PFSK-1 (cell line): ENCODE measurements around the gene SRD5A2. TPM values are rescaled to one million over a fixed set of nuclear protein-coding genes. Genes with fewer than 3 reads are reported as not detected.

Experiments
- FOXP2 ChIP-seq: optimal IDR thresholded peaks from 2 replicates; pipeline ENCODE3; 2011; ENCODE audit warnings: borderline replicate concordance, control low read depth, inconsistent platforms; ENCODE audit not compliant: insufficient read depth; ENCODE audit errors: extremely low read length, extremely low read depth
- POLR2AphosphoS5 ChIP-seq: IDR thresholded peaks from 2 replicates; pipeline ENCODE4 v1.6.1; 2012; ENCODE audit warnings: low read depth, mild to moderate bottlenecking, control low read depth, low read length, moderate library complexity
- SIN3A ChIP-seq: IDR thresholded peaks from 2 replicates; pipeline ENCODE4 v1.6.1; 2012; ENCODE audit warnings: mild to moderate bottlenecking, low read length, moderate library complexity, borderline replicate concordance; ENCODE audit not compliant: insufficient read depth
- TAF1 ChIP-seq: IDR thresholded peaks from 2 replicates; pipeline ENCODE4 v1.6.1; 2012; ENCODE audit warnings: low read length, control low read depth, borderline replicate concordance; ENCODE audit not compliant: insufficient read depth
- polyA plus RNA-seq: library from polyadenylated mRNA; unstranded; fragments of >200 nt; gene quantifications from one replicate; pipeline ENCODE4 v1.2.1, GENCODE V29; 2012; ENCODE audit warnings: low read depth, missing spikeins; ENCODE audit not compliant: insufficient read length
- TF ChIP-seq, protein P1 (sequence below), 2 experiments: IDR thresholded peaks; 2 replicates each; pipeline versions ENCODE4 v1.6.1 to v1.8.0; 2011 to 2012; ENCODE audit warnings: low read depth in 2 of 2, low read length in 2 of 2, control low read depth in 1 of 2, inconsistent platforms in 1 of 2, mild to moderate bottlenecking in 1 of 2, moderate library complexity in 1 of 2; ENCODE audit not compliant: insufficient read depth in 1 of 2

SRD5A2 gene, protein sequence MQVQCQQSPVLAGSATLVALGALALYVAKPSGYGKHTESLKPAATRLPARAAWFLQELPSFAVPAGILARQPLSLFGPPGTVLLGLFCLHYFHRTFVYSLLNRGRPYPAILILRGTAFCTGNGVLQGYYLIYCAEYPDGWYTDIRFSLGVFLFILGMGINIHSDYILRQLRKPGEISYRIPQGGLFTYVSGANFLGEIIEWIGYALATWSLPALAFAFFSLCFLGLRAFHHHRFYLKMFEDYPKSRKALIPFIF
- not detected for polyA plus RNA-seq

DNA sequence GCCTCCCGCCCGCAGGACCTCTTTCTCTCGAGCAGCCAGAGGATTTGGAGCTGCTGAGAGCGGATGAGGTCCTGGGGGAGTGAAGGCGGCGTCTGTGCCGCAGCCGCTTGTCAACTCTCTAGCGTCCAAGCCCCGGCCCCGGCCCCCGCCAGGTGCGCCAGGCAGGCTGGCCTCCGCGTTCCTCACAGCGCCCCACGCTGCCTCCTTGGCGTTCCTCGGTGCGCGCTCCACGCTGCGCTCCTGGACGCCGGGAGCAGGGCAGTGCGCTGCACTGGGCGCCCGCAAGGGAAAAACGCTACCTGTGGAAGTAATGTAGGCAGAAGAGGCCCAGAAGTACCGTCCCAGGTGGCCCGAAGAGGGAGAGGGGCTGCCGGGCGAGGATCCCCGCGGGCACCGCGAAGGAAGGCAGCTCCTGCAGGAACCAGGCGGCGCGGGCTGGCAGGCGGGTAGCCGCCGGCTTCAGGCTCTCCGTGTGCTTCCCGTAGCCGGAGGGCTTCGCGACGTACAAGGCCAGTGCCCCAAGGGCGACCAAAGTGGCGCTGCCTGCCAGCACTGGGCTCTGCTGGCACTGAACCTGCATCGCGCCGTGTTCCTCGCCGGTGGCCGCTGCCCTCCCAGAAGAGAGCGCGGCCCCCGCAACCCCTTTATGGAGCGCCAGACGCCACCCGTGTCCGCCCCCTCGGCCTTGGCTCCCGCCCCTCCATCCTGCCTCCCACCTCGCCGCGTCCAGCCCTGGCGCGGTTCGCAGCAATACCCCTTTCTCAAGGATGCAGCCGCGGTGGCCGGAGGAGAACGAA is at the start of gene SRD5A2:
Gene SRD5A2, minus strand, starts transcription at position 618 of the 797 bp plus-strand sequence. Its CDS starts 38 bp downstream, at position 580.
- no peak for TF ChIP-seq FOXP2
- TF ChIP-seq POLR2AphosphoS5, result no peak
- TF ChIP-seq, protein P1, sequence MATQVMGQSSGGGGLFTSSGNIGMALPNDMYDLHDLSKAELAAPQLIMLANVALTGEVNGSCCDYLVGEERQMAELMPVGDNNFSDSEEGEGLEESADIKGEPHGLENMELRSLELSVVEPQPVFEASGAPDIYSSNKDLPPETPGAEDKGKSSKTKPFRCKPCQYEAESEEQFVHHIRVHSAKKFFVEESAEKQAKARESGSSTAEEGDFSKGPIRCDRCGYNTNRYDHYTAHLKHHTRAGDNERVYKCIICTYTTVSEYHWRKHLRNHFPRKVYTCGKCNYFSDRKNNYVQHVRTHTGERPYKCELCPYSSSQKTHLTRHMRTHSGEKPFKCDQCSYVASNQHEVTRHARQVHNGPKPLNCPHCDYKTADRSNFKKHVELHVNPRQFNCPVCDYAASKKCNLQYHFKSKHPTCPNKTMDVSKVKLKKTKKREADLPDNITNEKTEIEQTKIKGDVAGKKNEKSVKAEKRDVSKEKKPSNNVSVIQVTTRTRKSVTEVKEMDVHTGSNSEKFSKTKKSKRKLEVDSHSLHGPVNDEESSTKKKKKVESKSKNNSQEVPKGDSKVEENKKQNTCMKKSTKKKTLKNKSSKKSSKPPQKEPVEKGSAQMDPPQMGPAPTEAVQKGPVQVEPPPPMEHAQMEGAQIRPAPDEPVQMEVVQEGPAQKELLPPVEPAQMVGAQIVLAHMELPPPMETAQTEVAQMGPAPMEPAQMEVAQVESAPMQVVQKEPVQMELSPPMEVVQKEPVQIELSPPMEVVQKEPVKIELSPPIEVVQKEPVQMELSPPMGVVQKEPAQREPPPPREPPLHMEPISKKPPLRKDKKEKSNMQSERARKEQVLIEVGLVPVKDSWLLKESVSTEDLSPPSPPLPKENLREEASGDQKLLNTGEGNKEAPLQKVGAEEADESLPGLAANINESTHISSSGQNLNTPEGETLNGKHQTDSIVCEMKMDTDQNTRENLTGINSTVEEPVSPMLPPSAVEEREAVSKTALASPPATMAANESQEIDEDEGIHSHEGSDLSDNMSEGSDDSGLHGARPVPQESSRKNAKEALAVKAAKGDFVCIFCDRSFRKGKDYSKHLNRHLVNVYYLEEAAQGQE (IDR thresholded peaks at IDR 0.05; ENCODE audit: insufficient read depth in 1 of 2, low read depth in 2 of 2, low read length in 2 of 2), result no peak
- TF ChIP-seq TAF1, result no peak
- TF ChIP-seq SIN3A, result no peak

DNA sequence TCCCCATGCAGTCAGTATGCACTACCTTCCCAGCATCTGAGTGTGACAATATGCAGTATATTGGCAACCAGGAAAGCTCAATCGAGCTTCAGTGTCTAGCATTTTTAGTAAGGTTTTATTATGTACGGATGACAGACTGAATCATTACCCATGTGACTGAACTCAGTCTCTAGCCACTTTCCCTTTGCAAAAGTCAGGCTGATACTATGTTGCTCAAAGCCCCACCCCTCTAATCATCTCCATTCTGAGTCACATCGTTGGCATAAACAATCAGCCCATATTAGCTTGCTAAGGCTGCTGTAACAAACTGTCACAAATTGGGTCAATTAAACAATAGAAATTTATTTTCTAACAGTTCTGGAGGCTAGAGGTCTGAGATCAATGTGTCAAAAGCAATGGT is 25.8 kb upstream of the SRD5A2 start:
- TF ChIP-seq POLR2AphosphoS5 (no peak), SIN3A (no peak), FOXP2 (no peak)

DNA sequence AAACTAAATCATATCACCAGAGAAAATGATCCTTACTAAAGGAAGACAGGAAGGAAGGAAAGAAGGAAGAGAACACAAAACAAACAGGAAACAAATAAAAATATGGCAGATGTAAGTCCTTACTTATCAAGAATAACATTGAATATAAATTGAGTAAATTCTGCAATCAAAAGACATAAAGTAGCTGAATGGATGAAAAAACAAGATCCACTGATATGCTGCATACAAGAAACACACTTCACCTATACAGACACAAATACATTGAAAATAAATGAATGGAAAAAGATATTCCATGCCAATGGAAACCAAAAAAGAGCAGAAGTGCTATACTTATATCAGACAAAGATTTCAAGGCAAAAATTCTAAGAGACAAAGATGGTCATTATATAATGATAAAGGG is 18.0 kb upstream of the SRD5A2 start:
- TF ChIP-seq, protein P1 (IDR thresholded peaks at IDR 0.05; ENCODE audit: insufficient read depth in 1 of 2, low read depth in 2 of 2, low read length in 2 of 2), result no peak
- TF ChIP-seq POLR2AphosphoS5, result no peak
- no peak for TF ChIP-seq TAF1
- TF ChIP-seq FOXP2, result no peak
- TF ChIP-seq SIN3A, result no peak

DNA sequence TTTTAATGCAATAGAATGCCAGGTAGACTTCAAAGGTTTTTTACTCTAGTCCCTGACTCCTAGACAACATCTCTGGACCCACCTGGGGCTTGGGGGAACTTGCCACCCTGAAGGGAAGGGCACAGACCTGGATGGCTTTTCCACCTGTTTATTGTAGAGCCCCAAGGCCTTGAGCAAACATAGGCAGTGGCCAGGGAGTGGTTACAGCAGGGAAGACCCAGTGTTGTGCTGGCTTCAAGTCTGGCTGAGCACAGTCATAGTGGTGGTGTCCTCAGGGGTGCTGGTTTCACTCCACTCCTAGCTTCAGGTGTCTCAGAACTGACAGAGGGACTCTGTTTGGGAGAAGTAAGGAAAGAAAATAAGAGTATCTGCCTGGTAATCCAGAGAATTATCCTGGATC is 5.5 kb upstream of the SRD5A2 start:
- no peak for TF ChIP-seq FOXP2
- TF ChIP-seq, protein P1 (IDR thresholded peaks at IDR 0.05; ENCODE audit: insufficient read depth in 1 of 2, low read depth in 2 of 2, low read length in 2 of 2), result no peak
- TF ChIP-seq POLR2AphosphoS5, result no peak
- no peak for TF ChIP-seq TAF1
- no peak for TF ChIP-seq SIN3A

DNA sequence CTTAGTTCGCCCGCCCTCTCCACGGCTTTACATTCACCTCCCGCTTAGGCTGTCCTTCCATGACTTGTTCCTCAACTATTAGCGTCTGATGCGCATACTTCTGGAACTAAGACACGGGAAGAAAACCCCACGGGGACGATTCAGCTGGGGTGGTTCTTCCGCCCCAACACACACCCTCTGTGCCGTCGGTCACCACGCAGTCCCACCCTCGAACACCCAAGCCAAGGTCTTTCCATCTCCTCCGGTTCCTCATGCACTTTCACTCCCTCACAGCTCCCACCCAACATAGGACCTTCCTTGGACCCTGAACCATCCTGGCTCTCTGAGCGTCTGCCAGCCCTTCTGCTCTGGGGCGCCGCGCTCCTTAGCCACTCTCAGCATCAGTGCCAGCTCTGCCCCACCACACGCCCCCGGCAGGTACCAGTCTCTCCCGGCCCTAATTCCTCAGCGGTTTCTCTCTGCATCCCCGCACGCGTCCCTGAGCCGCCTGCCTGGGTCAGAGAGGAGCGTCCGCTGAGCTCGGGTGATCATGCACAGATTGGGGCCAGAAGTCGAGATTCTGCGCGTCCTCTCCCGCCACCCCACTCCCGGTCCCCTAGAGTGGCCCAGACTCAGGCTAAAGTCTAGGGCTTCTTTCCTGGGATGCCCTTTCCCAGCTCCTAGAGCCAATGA is 522 bp upstream of the SRD5A2 start:
- TF ChIP-seq, protein P1 (IDR thresholded peaks at IDR 0.05; ENCODE audit: insufficient read depth in 1 of 2, low read depth in 2 of 2, low read length in 2 of 2), result no peak
- TF ChIP-seq POLR2AphosphoS5, result no peak
